Measurements from ENCODE around the gene NRCAM.

GRCh38 chr7:108299251-108299973 is 156.8 kb downstream of the NRCAM start:
- TF ChIP-seq CTCF (conservative IDR thresholded peaks at IDR 0.05; ENCODE audit: low read depth, low read length) (no peak), EZH2 (IDR thresholded peaks at IDR 0.05; ENCODE audit: borderline replicate concordance, low read depth, low read length, poor library complexity, severe bottlenecking) (no peak)

All from A673 (cell line).